OCI-LY1 (cell line): ENCODE measurements around the gene SQSTM1.

Experiments used
- H2AFZ ChIP-seq: fragments of 200-600 bp; sonication (generic), shearing (Covaris generic); 2 replicates; pipeline ENCODE4 v1.6.0; 2014; ENCODE audit warnings: antibody characterized with exemption, mild to moderate bottlenecking, low read length
- H3F3A ChIP-seq: fragments of 200-600 bp; sonication (generic), shearing (Covaris generic); 2 replicates; pipeline ENCODE4 v1.6.0; 2014; ENCODE audit warnings: mild to moderate bottlenecking, antibody characterized with exemption, low read length, moderate library complexity; ENCODE audit not compliant: insufficient read depth
- H3K27ac ChIP-seq: fragments of 200-600 bp; sonication (generic); 2 replicates; pipeline ENCODE4 v1.5.1; 2014; ENCODE audit warnings: low read length, mixed run types, mild to moderate bottlenecking, low read depth; ENCODE audit not compliant: poor library complexity, severe bottlenecking
- H3K27me3 ChIP-seq: fragments of 200-600 bp; sonication (generic); 2 replicates; pipeline ENCODE4 v1.6.0; 2014; ENCODE audit warnings: antibody characterized with exemption, mild to moderate bottlenecking, low read length, moderate library complexity; ENCODE audit not compliant: insufficient read depth
- H3K36me3 ChIP-seq: fragments of 200-600 bp; sonication (generic); 2 replicates; pipeline ENCODE4 v1.6.1; 2014; ENCODE audit warnings: mild to moderate bottlenecking, antibody characterized with exemption, low read length, moderate library complexity, mixed read lengths; ENCODE audit not compliant: insufficient read depth
- H3K4me1 ChIP-seq: fragments of 200-600 bp; sonication (generic); 2 replicates; pipeline ENCODE4 v1.5.1; 2014; ENCODE audit warnings: mild to moderate bottlenecking, low read length, moderate library complexity; ENCODE audit not compliant: insufficient read depth, severe bottlenecking
- H3K4me2 ChIP-seq: fragments of 200-600 bp; sonication (generic), shearing (Covaris generic); 2 replicates; pipeline ENCODE4 v1.6.1; 2014; ENCODE audit warnings: low read length
- H3K4me3 ChIP-seq: fragments of 200-600 bp; sonication (generic); 2 replicates; pipeline ENCODE4 v1.5.1; 2014; ENCODE audit warnings: low read length, low read depth, mild to moderate bottlenecking, mixed read lengths; ENCODE audit not compliant: poor library complexity, severe bottlenecking
- H3K79me2 ChIP-seq: fragments of 200-600 bp; shearing (Covaris generic); 2 replicates; pipeline ENCODE4 v1.6.1; 2016; ENCODE audit warnings: mixed run types, low read length, mixed read lengths; ENCODE audit not compliant: insufficient read depth
- H3K9ac ChIP-seq: fragments of 200-600 bp; sonication (generic), shearing (Covaris generic); 2 replicates; pipeline ENCODE4 v1.6.1; 2014; ENCODE audit warnings: mild to moderate bottlenecking, low read length, mixed read lengths
- H3K9me2 ChIP-seq: fragments of 200-600 bp; sonication (generic), shearing (Covaris generic); 2 replicates; pipeline ENCODE4 v1.6.1; 2014; ENCODE audit warnings: low read depth, mild to moderate bottlenecking, low read length, mixed read lengths
- H3K9me3 ChIP-seq: fragments of 200-600 bp; shearing (Covaris generic); 2 replicates; pipeline ENCODE4 v1.6.1; 2014; ENCODE audit warnings: low read length, mixed read lengths
- H4K20me1 ChIP-seq: fragments of 200-600 bp; sonication (generic), shearing (Covaris generic); 2 replicates; pipeline ENCODE4 v1.6.0; 2016; ENCODE audit warnings: mild to moderate bottlenecking, low read length; ENCODE audit not compliant: insufficient read depth
- CTCF ChIP-seq: fragments of 200-600 bp; sonication (generic), shearing (Covaris generic); IDR thresholded peaks from 2 replicates; pipeline ENCODE4 v1.5.1; 2017; ENCODE audit warnings: mild to moderate bottlenecking, antibody characterized with exemption, low read length, moderate library complexity, mixed read lengths
- EZH2 ChIP-seq: fragments of 200-600 bp; sonication (generic), shearing (Covaris generic); IDR thresholded peaks from 2 replicates; pipeline ENCODE4 v1.8.0; 2017; ENCODE audit warnings: borderline replicate concordance, mixed run types, mild to moderate bottlenecking, antibody characterized with exemption, low read length, moderate library complexity, mixed read lengths

SQSTM1 gene

GRCh38 chr5:179827680-179828079 is 7.0 kb downstream of the SQSTM1 start:
- 0 out of 2 replicates have a peak, but pooled peaks cover 1% of the 10 kb centered on the region for H3K79me2 ChIP-seq

GRCh38 chr5:179828756-179829421 is 8.2 kb downstream of the SQSTM1 start:
- Histone ChIP-seq H3K9me2 (no peaks in the 10 kb centered on the region), H3K27me3 (no peaks in the 10 kb centered on the region), H3K9ac (no peak overlapping the region), H2AFZ (no peak overlapping the region), H3K36me3 (peaks cover 99% of the 10 kb centered on the region), H3K4me1 (no peaks in the 10 kb centered on the region), H3K4me3 (no peak overlapping the region), H3K27ac (no peak overlapping the region), H3K9me3 (no peaks in the 10 kb centered on the region), H3K79me2 (no peaks in the 10 kb centered on the region), H3F3A (no peaks in the 10 kb centered on the region), H3K4me2 (no peak overlapping the region), H4K20me1 (no peaks in the 10 kb centered on the region)
- no peak for TF ChIP-seq CTCF
- no peak for TF ChIP-seq EZH2

More at GRCh38 chr5:179827680-179828079, 7.0 kb downstream of the SQSTM1 start:
- Histone ChIP-seq H3K9ac (no peak overlapping the region), H3K27me3 (no peaks in the 10 kb centered on the region), H3K9me2 (no peaks in the 10 kb centered on the region), H4K20me1 (no peaks in the 10 kb centered on the region), H3K4me2 (no peak overlapping the region), H3K9me3 (no peaks in the 10 kb centered on the region), H3K4me1 (peaks cover 2% of the 10 kb centered on the region), H2AFZ (no peak overlapping the region), H3K36me3 (peaks cover 97% of the 10 kb centered on the region), H3K27ac (no peak overlapping the region), H3F3A (no peaks in the 10 kb centered on the region), H3K4me3 (no peak overlapping the region)
- no peak for TF ChIP-seq CTCF
- no peak for TF ChIP-seq EZH2

GRCh38 chr5:179829732-179830435 is 9.2 kb downstream of the SQSTM1 start:
- no peak overlapping the region for H3K4me3 ChIP-seq
- no peaks in the 10 kb centered on the region for H3K4me1 ChIP-seq
- peaks cover 91% of the 10 kb centered on the region for H3K36me3 ChIP-seq

More at GRCh38 chr5:179829732-179830435, 9.2 kb downstream of the SQSTM1 start:
- TF ChIP-seq EZH2 (no peak), CTCF (no peak)
- no peak overlapping the region for H3K9ac ChIP-seq
- H4K20me1 ChIP-seq = no peaks in the 10 kb centered on the region
- H2AFZ ChIP-seq = no peak overlapping the region
- no peaks in the 10 kb centered on the region for H3K9me3 ChIP-seq
- H3K9me2 ChIP-seq = no peaks in the 10 kb centered on the region
- no peak overlapping the region for H3K4me2 ChIP-seq
- no peaks in the 10 kb centered on the region for H3F3A ChIP-seq
- no peaks in the 10 kb centered on the region for H3K27me3 ChIP-seq
- no peak overlapping the region for H3K27ac ChIP-seq
- no peaks in the 10 kb centered on the region for H3K79me2 ChIP-seq
